GM19397 (cell line): Measurements from ENCODE around the gene BCAS1.

Source experiments
- ATAC-seq: cut with Tn5 transposase; IDR thresholded peaks from one replicate; pipeline ENCODE4 v1.9.1; 2021; ENCODE audit warnings: mild to moderate bottlenecking, moderate library complexity; ENCODE audit not compliant: unreplicated experiment

BCAS1 gene

DNA sequence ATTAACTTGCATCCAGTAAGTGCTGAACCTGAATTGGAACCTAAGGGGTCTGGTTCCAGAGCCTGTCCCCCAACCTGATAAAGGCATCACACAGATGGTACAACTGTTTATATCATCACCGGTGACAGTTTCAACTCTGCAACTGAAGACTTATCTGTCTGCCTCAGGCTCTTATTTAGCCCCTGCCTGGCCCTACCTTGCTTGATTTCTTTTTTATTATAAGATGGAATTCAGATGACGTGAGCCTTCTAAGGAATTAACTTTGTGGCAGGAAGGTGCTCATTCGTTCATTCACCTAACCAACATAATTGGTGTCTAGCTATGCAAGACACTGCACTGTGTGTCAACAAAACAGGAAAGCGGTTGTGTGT is 175.0 kb downstream of the BCAS1 start:
- ATAC-seq, result no peak

- no peak for ATAC-seq
These were observed 175.5 kb downstream of the BCAS1 start for GRCh38 chr20:53894707-53895384.
